ENCODE data around the gene SFN. TPM values are rescaled to one million over a fixed set of nuclear protein-coding genes. Genes with fewer than 3 reads are reported as not detected.
A peak's percentile ranks its signal among the peaks of the same experiment; 100 is the strongest.

SFN gene
- total and polyA plus RNA-seq, 2 of the 4 experiments (the other 2 are of a cell fraction), result 0.18 to 0.34 TPM

DNA sequence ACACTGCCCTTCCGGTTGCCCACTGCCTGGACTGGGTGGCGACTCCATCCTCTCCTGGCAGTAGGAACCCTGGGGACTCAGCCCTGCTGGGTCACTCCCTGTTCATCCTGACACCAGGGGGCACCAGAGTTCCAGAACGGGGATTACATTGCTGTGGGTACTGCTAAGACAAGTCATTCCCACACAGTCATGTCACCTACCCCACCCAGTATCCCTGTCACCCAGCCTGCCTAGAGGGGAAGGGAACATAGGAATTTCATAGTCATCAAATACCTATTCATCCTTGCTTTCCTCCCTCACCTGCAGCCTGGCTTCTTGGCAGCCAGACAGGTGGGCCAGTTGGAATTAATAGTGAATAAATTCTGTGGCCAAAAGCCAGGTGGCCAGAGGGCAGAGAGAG, 9.8 kb upstream of the SFN start:
- Histone ChIP-seq H3K4me3 (ENCODE audit: insufficient read depth, low read depth, low read length) (no peak overlapping the region), H3K9me1 (ENCODE audit: insufficient read depth, low read length) (peaks cover 5% of the 10 kb centered on the region; the same call in 1 of the 2 replicates), H3K27me3 (ENCODE audit: control insufficient read depth, insufficient read depth, low read length) (no peaks in the 10 kb centered on the region), H2AK5ac (ENCODE audit: low read depth, low read length) (peak overlapping the region; percentile 59; the same call in 1 of the 2 replicates), H4K5ac (ENCODE audit: low read depth, low read length) (no peak overlapping the region), H2AK9ac (replicated peaks; ENCODE audit: low read depth, low read length, poor library complexity) (peak overlapping the region; percentile 2), H3K4me1 (ENCODE audit: control insufficient read depth, insufficient read depth, low read length) (peaks cover 10% of the 10 kb centered on the region), H3K27ac (ENCODE audit: insufficient read depth, low read length) (no peak overlapping the region), H2BK20ac (ENCODE audit: low read depth, low read length) (no peak overlapping the region), H4K8ac (ENCODE audit: low read depth in 2 of 2, low read length in 2 of 2) (no peak overlapping the region), H2BK15ac (ENCODE audit: low read depth, low read length) (no peak overlapping the region), H3K79me1 (ENCODE audit: low read depth in 1 of 2, low read length in 2 of 2) (peaks cover 0 to 9% of the 10 kb centered on the region in 2 experiments; a peak in 1 of 4 replicates), H3K23ac (ENCODE audit: low read depth, low read length) (no peak overlapping the region), H2BK5ac (ENCODE audit: low read depth, low read length, poor library complexity, severe bottlenecking) (no peak overlapping the region), H4K20me1 (ENCODE audit: insufficient read depth, low read length) (peaks cover 8% of the 10 kb centered on the region; the same call in 1 of the 2 replicates), H3K9ac (ENCODE audit: low read depth, low read length) (no peak overlapping the region), H3K36me3 (ENCODE audit: control insufficient read depth, insufficient read depth, low read length) (peaks cover 58% of the 10 kb centered on the region), H4K91ac (ENCODE audit: insufficient read depth, low read depth, low read length) (no peak overlapping the region), H2BK120ac (ENCODE audit: low read depth, low read length) (no peak overlapping the region), H3K4me2 (ENCODE audit: low read depth, low read length) (no peak overlapping the region), H3K18ac (ENCODE audit: low read depth, low read length) (no peak overlapping the region), H3K56ac (ENCODE audit: extremely low read depth, insufficient read depth, low read length) (no peak overlapping the region), H2AFZ (replicated peaks; ENCODE audit: low read length, poor library complexity) (peak overlapping the region; percentile 8), H3K14ac (replicated peaks; ENCODE audit: low read depth, low read length) (no peak overlapping the region), H3K9me3 (ENCODE audit: control insufficient read depth, insufficient read depth, low read length) (no peaks in the 10 kb centered on the region), H3K4ac (ENCODE audit: low read depth, low read length) (no peak overlapping the region)
- BruUV-seq (replicated peaks), result no TSS peak
- no CpG with 5 or more reads among the region's 3 CpGs for WGBS, 2 experiments (ENCODE audit: extremely low coverage in 2 of 2, insufficient read length in 1 of 2)
- TF ChIP-seq RAD21 (IDR thresholded peaks at IDR 0.05; ENCODE audit: low read length) (peak; percentile 86), CHD1 (IDR thresholded peaks at IDR 0.05; ENCODE audit: low read depth, low read length) (no peak), NFE2L2 (IDR thresholded peaks at IDR 0.05; ENCODE audit: low read depth, low read length) (no peak), FOS (IDR thresholded peaks at IDR 0.05; ENCODE audit: low read depth, low read length) (no peak), SMC3 (IDR thresholded peaks at IDR 0.05; ENCODE audit: low read depth, low read length) (peak; percentile 91), MAFK (IDR thresholded peaks at IDR 0.05; ENCODE audit: low read depth, low read length) (peak; percentile 37; the same call in 1 of the 2 replicates), RCOR1 (IDR thresholded peaks at IDR 0.05; ENCODE audit: insufficient replicate concordance, low read length) (peak; percentile 66), MXI1 (IDR thresholded peaks at IDR 0.05; ENCODE audit: borderline replicate concordance, low read depth, low read length) (no peak), POLR2A (IDR thresholded peaks at IDR 0.05; ENCODE audit: low read depth, low read length) (0 out of 2 replicates have a peak, but pooled peaks have one; percentile 40), CEBPB (IDR thresholded peaks at IDR 0.05; ENCODE audit: low read depth, low read length) (0 out of 2 replicates have a peak, but pooled peaks have one; percentile 4), CTCF (conservative IDR thresholded peaks at IDR 0.05; ENCODE audit: low read depth, low read length) (peak; percentile 88), MAZ (IDR thresholded peaks at IDR 0.05; ENCODE audit: borderline replicate concordance, low read depth, low read length) (peak; percentile 61; the same call in 1 of the 2 replicates), BHLHE40 (IDR thresholded peaks at IDR 0.05; ENCODE audit: low read depth, low read length) (no peak), RFX5 (IDR thresholded peaks at IDR 0.05; ENCODE audit: low read depth, low read length) (no peak)
- TF ChIP-seq, protein P1, sequence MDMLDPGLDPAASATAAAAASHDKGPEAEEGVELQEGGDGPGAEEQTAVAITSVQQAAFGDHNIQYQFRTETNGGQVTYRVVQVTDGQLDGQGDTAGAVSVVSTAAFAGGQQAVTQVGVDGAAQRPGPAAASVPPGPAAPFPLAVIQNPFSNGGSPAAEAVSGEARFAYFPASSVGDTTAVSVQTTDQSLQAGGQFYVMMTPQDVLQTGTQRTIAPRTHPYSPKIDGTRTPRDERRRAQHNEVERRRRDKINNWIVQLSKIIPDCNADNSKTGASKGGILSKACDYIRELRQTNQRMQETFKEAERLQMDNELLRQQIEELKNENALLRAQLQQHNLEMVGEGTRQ (IDR thresholded peaks at IDR 0.05; ENCODE audit: low read depth, low read length), result no peak
- TF ChIP-seq, protein P2, sequence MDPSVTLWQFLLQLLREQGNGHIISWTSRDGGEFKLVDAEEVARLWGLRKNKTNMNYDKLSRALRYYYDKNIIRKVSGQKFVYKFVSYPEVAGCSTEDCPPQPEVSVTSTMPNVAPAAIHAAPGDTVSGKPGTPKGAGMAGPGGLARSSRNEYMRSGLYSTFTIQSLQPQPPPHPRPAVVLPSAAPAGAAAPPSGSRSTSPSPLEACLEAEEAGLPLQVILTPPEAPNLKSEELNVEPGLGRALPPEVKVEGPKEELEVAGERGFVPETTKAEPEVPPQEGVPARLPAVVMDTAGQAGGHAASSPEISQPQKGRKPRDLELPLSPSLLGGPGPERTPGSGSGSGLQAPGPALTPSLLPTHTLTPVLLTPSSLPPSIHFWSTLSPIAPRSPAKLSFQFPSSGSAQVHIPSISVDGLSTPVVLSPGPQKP (IDR thresholded peaks at IDR 0.05; ENCODE audit: borderline replicate concordance, low read depth, low read length), result no peak
- ChIA-PET CTCF (no interaction called here), POLR2A (ENCODE audit: unreplicated experiment) (interaction anchor here (0.5 kb wide), 1 partner anchor 63 kb away, joined by 5 read pairs; no protein-coding TSS in a partner anchor)
- ATAC-seq (ENCODE audit: low read depth), result peak; percentile 87
- dilution Hi-C loops (cut with HindIII; ENCODE audit: low sequenced_read_pairs, unreplicated experiment), result no loop called here
- in situ Hi-C loops (cut with MboI; ENCODE audit: low sequenced_read_pairs), result no loop called here
- DNase-seq, result peak; percentile 80
- intact Hi-C loops (cut with micrococcal nuclease), result loop anchor here (1.0 kb wide), 1 partner anchor 25 kb away; no protein-coding TSS in a partner anchor
